MM.1S (cell line): Measurements from ENCODE around the gene LYPD5.
"Not testable (repeated sequence)": the region's sequence is repeated elsewhere in the genome, so short reads cannot be mapped to it uniquely, and the experiment has no call there.

ENCODE experiments used
- DNase-seq: peaks from one replicate; pipeline ENCODE4 v3.0.0-alpha.2; 2015
- H2AFZ ChIP-seq: fragments of 300-600 bp; sonication (generic); 2 replicates; pipeline ENCODE4 v1.6.0; 2016; ENCODE audit warnings: antibody characterized with exemption, low read length
- H3F3A ChIP-seq: fragments of 300-600 bp; sonication (generic); 2 replicates; pipeline ENCODE4 v1.6.1; 2016; ENCODE audit warnings: mild to moderate bottlenecking, antibody characterized with exemption, low read length, moderate library complexity, mixed read lengths; ENCODE audit not compliant: insufficient read depth
- H3K27ac ChIP-seq: fragments of 300-600 bp; sonication (generic); 2 replicates; pipeline ENCODE4 v1.5.1; 2016; ENCODE audit warnings: mild to moderate bottlenecking, low read length
- H3K27me3 ChIP-seq: fragments of 300-600 bp; sonication (generic); replicated peaks from 2 replicates; pipeline ENCODE4 v1.6.0; 2016; ENCODE audit warnings: low read length; ENCODE audit not compliant: insufficient read depth
- H3K36me3 ChIP-seq: fragments of 300-600 bp; sonication (generic); replicated peaks from 2 replicates; pipeline ENCODE4 v1.6.1; 2016; ENCODE audit warnings: mild to moderate bottlenecking, low read length, mixed read lengths; ENCODE audit not compliant: insufficient read depth
- H3K4me1 ChIP-seq: fragments of 300-600 bp; sonication (generic); 2 replicates; pipeline ENCODE4 v1.6.1; 2016; ENCODE audit warnings: low read length, mixed read lengths
- H3K4me2 ChIP-seq: fragments of 300-600 bp; sonication (generic); 2 replicates; pipeline ENCODE4 v1.6.0; 2016; ENCODE audit warnings: low read depth, low read length
- H3K4me3 ChIP-seq: fragments of 300-600 bp; sonication (generic); 2 replicates; pipeline ENCODE4 v1.5.1; 2016; ENCODE audit warnings: low read length, mixed read lengths
- H3K79me2 ChIP-seq: fragments of 300-600 bp; sonication (generic); 2 replicates; pipeline ENCODE4 v1.6.1; 2016; ENCODE audit warnings: mixed run types, low read length, mixed read lengths
- H3K9ac ChIP-seq: fragments of 300-600 bp; sonication (generic); 2 replicates; pipeline ENCODE4 v1.6.1; 2016; ENCODE audit warnings: low read length, mixed read lengths
- H3K9me2 ChIP-seq: fragments of 300-600 bp; sonication (generic); replicated peaks from 2 replicates; pipeline ENCODE4 v1.6.1; 2016; ENCODE audit warnings: mild to moderate bottlenecking, low read length, mixed read lengths; ENCODE audit not compliant: insufficient read depth
- H3K9me3 ChIP-seq: fragments of 300-600 bp; sonication (generic); replicated peaks from 2 replicates; pipeline ENCODE4 v1.6.1; 2016; ENCODE audit warnings: mild to moderate bottlenecking, low read length, mixed read lengths; ENCODE audit not compliant: insufficient read depth
- H4K20me1 ChIP-seq: fragments of 300-600 bp; sonication (generic); 2 replicates; pipeline ENCODE4 v1.6.1; 2016; ENCODE audit warnings: mild to moderate bottlenecking, low read length, moderate library complexity, mixed read lengths; ENCODE audit not compliant: insufficient read depth
- EZH2 ChIP-seq: fragments of 300-600 bp; sonication (generic); optimal IDR thresholded peaks from 2 replicates; pipeline ENCODE3; 2017; ENCODE audit warnings: low read depth, mild to moderate bottlenecking, antibody characterized with exemption, low read length, mixed read lengths
- EZH2phosphoT487 ChIP-seq: fragments of 300-600 bp; sonication (generic); IDR thresholded peaks from 2 replicates; pipeline ENCODE4 v1.6.1; 2018; ENCODE audit warnings: antibody characterized with exemption, low read length
- TF ChIP-seq, protein P1 (sequence below): fragments of 300-600 bp; sonication (generic); IDR thresholded peaks from 2 replicates; pipeline ENCODE4 v1.5.1; 2016; ENCODE audit warnings: antibody characterized with exemption, low read length, mixed read lengths

LYPD5 gene

DNA sequence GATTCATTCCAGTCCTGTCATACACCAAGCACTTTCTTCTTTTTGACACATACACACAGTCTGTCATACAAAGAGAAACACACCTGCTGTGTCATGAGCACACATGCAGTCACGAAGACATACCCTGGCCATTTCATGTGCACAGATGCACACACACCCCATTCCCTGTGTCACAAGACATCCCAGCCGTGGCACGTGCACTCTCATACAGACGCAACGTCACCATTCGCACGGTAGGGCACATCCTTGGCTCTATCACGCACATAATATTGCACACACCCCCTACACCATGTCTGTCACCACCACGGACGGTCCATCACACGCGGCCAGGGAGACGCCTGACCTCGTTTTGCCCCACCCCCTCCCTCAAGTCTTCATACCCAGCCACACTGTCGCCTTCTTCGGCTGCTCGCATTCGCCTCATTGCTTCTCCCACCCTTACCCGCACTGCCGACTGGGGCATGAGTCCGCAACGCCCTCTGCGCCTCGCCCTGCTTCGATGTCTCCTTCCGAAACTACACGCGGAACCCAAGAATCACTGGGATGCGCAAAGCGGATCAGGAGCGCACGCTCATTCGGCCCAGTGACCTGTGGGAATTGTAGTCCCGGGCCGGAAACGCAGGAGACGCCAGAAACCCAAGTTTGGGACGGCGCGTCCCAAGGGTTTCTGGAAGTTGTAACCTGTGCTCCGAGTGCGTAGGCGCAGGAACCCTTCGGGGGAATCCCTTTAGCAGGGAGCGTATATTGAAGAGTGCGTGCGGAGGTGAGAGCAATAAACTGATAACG is 18.0 kb upstream of the LYPD5 start:
- Histone ChIP-seq H3K9me2 (no peaks in the 10 kb centered on the region), H3K9ac (no peak overlapping the region), H3K79me2 (no peaks in the 10 kb centered on the region), H3K4me2 (no peak overlapping the region), H4K20me1 (no peaks in the 10 kb centered on the region), H3F3A (no peaks in the 10 kb centered on the region), H3K4me1 (no peaks in the 10 kb centered on the region), H3K27ac (no peak overlapping the region), H3K36me3 (no peaks in the 10 kb centered on the region), H3K9me3 (no peaks in the 10 kb centered on the region), H2AFZ (no peak overlapping the region), H3K27me3 (no peaks in the 10 kb centered on the region; the same call in 1 of the 2 replicates), H3K4me3 (no peak overlapping the region)
- TF ChIP-seq EZH2 (no peak), EZH2phosphoT487 (no peak)
- TF ChIP-seq, protein P1, sequence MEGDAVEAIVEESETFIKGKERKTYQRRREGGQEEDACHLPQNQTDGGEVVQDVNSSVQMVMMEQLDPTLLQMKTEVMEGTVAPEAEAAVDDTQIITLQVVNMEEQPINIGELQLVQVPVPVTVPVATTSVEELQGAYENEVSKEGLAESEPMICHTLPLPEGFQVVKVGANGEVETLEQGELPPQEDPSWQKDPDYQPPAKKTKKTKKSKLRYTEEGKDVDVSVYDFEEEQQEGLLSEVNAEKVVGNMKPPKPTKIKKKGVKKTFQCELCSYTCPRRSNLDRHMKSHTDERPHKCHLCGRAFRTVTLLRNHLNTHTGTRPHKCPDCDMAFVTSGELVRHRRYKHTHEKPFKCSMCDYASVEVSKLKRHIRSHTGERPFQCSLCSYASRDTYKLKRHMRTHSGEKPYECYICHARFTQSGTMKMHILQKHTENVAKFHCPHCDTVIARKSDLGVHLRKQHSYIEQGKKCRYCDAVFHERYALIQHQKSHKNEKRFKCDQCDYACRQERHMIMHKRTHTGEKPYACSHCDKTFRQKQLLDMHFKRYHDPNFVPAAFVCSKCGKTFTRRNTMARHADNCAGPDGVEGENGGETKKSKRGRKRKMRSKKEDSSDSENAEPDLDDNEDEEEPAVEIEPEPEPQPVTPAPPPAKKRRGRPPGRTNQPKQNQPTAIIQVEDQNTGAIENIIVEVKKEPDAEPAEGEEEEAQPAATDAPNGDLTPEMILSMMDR, result no peak
- DNase-seq, result no peak

DNA sequence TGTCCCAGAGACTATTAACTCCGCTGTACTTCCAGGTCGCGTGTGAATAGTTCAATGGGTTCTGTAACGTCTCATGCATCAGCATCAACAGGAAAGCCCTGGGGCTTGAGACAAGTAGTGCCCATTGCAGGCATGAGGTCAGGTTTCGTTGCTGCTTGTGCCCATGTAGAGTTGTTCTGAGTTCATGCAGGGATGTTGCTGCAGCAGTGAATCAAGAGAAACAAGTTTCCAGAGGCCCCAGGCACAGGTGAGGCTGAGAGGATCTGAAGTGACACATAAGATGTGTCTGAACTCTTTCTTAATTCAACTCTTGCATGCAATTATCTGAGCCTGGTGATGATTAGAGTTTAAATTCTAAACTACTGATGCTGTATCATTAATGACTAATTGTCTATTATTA is 16.3 kb upstream of the LYPD5 start:
- H3F3A ChIP-seq, result no peaks in the 10 kb centered on the region
- no peaks in the 10 kb centered on the region for H3K36me3 ChIP-seq
- no peaks in the 10 kb centered on the region for H3K79me2 ChIP-seq
- no peak overlapping the region for H3K4me2 ChIP-seq
- no peaks in the 10 kb centered on the region for H3K9me3 ChIP-seq
- no peaks in the 10 kb centered on the region; the same call in 1 of the 2 replicates for H3K27me3 ChIP-seq
- no peaks in the 10 kb centered on the region for H4K20me1 ChIP-seq
- H3K9me2 ChIP-seq, result no peaks in the 10 kb centered on the region
- H3K4me1 ChIP-seq, result no peaks in the 10 kb centered on the region
- TF ChIP-seq EZH2phosphoT487, result no peak
- TF ChIP-seq, protein P1, result no peak
- TF ChIP-seq EZH2, result no peak
- H2AFZ ChIP-seq, result no peak overlapping the region
- no peak overlapping the region for H3K4me3 ChIP-seq
- no peak overlapping the region for H3K9ac ChIP-seq
- H3K27ac ChIP-seq, result no peak overlapping the region
- DNase-seq, result no peak

DNA sequence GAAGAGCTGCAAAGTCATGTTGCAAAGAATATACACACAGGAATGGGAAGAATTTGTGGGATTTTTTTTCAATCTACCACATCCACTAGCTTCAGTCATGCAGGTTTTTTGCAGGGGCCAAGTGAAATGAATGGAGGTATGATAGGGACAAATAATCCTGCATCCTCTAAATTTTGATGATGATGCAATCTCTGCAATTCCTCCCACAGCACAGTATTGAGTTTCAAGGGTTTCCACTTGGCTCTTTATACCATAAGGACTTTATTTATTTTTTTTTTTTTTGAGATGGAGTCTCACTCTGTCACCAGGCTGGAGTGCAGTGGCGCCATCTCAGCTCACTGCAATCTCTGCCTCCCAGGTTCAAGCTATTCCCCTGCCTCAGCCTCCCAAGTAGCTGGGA is 15.2 kb upstream of the LYPD5 start:
- DNase-seq, H2AFZ ChIP-seq, H3K4me2 ChIP-seq, H3K27me3 ChIP-seq, H3K36me3 ChIP-seq, H3K4me1 ChIP-seq, H3K79me2 ChIP-seq, H3K9me2 ChIP-seq, H3K4me3 ChIP-seq, H4K20me1 ChIP-seq, H3F3A ChIP-seq, H3K9me3 ChIP-seq, H3K27ac ChIP-seq, H3K9ac ChIP-seq: not testable (repeated sequence)

DNA sequence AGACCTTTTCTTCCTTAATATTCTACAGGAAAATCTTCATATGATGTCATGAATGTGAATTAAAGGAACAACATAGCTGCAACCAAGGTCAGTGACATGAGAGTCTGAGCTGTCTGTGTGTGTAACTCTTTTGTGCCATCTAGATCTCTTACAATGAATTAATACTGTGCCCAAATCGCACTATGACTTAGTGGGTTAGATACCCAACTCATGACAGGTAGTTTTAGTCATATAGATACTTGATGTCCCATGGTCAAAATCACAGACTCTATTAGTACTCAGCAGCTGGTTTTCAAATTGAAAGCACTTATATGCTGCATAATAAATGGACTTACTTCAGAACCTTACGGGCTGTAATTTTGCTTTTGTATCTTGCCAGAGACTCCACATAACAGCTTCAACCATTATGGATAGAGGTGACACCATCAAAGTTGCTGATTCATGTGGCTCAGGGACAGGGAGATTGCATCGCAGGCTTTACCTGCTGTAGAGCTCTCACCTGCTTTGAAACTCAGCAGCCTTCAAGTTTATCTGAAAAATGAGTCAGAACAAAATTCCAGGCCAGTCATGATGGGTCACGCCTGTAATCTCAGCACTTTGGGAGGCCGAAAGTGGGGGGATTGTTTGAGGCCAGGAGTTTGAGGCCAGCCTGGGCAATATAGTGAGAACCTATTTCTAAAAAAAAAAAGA is 12.6 kb upstream of the LYPD5 start:
- no peak for DNase-seq
- H3F3A ChIP-seq, result no peaks in the 10 kb centered on the region
- TF ChIP-seq EZH2phosphoT487 (no peak), EZH2 (no peak)
- TF ChIP-seq, protein P1, result no peak

More for the DNA sequence above, 12.6 kb upstream of the LYPD5 start:
- H3K27ac ChIP-seq, result no peak overlapping the region
- no peaks in the 10 kb centered on the region for H4K20me1 ChIP-seq
- no peaks in the 10 kb centered on the region for H3K36me3 ChIP-seq
- H2AFZ ChIP-seq, result no peak overlapping the region
- no peak overlapping the region for H3K4me2 ChIP-seq
- H3K4me3 ChIP-seq, result no peak overlapping the region
- H3K9me2 ChIP-seq, result no peaks in the 10 kb centered on the region
- H3K27me3 ChIP-seq, result no peaks in the 10 kb centered on the region; the same call in 1 of the 2 replicates
- H3K79me2 ChIP-seq, result no peaks in the 10 kb centered on the region
- no peaks in the 10 kb centered on the region for H3K9me3 ChIP-seq
- no peaks in the 10 kb centered on the region for H3K4me1 ChIP-seq
- no peak overlapping the region for H3K9ac ChIP-seq
